ENCODE data around the gene CABCOCO1.

DNA sequence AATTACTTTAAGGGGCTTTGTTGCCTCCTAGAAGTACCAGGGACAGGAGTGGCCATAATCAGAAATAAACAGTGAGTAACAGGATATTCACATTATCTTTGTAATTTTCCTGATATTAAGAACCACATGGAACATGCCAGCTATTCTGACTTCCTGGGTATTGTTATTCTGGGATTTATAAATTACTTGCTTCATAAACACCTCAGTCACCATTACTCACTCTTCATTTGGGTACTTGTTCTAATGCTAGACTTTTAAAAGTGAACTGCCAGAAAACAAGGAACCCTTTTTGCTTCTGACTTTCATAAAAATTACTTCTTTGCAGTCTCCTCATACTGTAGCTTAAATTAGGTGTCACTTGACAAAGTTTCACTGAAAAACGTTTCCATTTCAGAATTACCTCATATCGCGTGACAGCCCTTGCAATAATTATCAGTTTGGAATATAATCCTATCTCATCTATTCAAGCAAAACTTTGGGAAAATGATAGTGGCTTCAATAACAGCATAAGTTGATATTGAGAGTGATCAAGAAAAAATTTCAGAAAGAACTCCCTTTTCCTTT is 29.8 kb downstream of the CABCOCO1 start:
- TF ChIP-seq POLR2AphosphoS2 (IDR thresholded peaks at IDR 0.05; ENCODE audit: low read depth, low read length) (no peak), SIX5 (IDR thresholded peaks at IDR 0.05; ENCODE audit: low read depth, low read length, severe bottlenecking) (no peak), RAD51 (IDR thresholded peaks at IDR 0.05) (no peak), REST (IDR thresholded peaks at IDR 0.05; ENCODE audit: low read depth, low read length) (no peak), KLF5 (IDR thresholded peaks at IDR 0.05; ENCODE audit: partially characterized antibody) (no peak), EZH2 (IDR thresholded peaks at IDR 0.05; ENCODE audit: borderline replicate concordance, control insufficient read depth, low read depth, low read length) (no peak), BCL11A (IDR thresholded peaks at IDR 0.05; ENCODE audit: low read depth, low read length) (no peak), SUZ12 (IDR thresholded peaks at IDR 0.05; ENCODE audit: unreplicated experiment) (no peak)
- TF ChIP-seq, protein P1, sequence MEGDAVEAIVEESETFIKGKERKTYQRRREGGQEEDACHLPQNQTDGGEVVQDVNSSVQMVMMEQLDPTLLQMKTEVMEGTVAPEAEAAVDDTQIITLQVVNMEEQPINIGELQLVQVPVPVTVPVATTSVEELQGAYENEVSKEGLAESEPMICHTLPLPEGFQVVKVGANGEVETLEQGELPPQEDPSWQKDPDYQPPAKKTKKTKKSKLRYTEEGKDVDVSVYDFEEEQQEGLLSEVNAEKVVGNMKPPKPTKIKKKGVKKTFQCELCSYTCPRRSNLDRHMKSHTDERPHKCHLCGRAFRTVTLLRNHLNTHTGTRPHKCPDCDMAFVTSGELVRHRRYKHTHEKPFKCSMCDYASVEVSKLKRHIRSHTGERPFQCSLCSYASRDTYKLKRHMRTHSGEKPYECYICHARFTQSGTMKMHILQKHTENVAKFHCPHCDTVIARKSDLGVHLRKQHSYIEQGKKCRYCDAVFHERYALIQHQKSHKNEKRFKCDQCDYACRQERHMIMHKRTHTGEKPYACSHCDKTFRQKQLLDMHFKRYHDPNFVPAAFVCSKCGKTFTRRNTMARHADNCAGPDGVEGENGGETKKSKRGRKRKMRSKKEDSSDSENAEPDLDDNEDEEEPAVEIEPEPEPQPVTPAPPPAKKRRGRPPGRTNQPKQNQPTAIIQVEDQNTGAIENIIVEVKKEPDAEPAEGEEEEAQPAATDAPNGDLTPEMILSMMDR (IDR thresholded peaks at IDR 0.05 in 2 of 3, conservative IDR thresholded peaks at IDR 0.05 in 1 of 3; ENCODE audit: control insufficient read depth in 2 of 3, extremely low read depth in 1 of 3, insufficient read depth in 1 of 3, low read depth in 3 of 3, low read length in 3 of 3), result no peak
- TF ChIP-seq, protein P2, sequence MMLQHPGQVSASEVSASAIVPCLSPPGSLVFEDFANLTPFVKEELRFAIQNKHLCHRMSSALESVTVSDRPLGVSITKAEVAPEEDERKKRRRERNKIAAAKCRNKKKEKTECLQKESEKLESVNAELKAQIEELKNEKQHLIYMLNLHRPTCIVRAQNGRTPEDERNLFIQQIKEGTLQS (IDR thresholded peaks at IDR 0.05; ENCODE audit: borderline replicate concordance, extremely low read depth, low read depth, low read length), result no peak
